Nephron (organoid): Measurements from ENCODE around the gene R3HDM2.

Experiments
- H3K27ac Mint-ChIP-seq, 3 experiments: 2 replicates each; pipeline ENCODE4 v1.8.0; 2020; ENCODE audit warnings: mixed read lengths in 3 of 3, mild to moderate bottlenecking in 2 of 3, moderate library complexity in 1 of 3
- H3K27me3 Mint-ChIP-seq: 2 replicates; pipeline ENCODE4 v1.8.0; 2021; ENCODE audit warnings: low read depth, mild to moderate bottlenecking, moderate library complexity, mixed read lengths
- H3K36me3 Mint-ChIP-seq: 2 replicates; pipeline ENCODE4 v1.8.0; 2020; ENCODE audit warnings: low read depth, mixed read lengths
- H3K4me1 Mint-ChIP-seq: 2 replicates; pipeline ENCODE4 v1.8.0; 2020; ENCODE audit warnings: mixed read lengths
- H3K4me3 Mint-ChIP-seq, 3 experiments: 2 replicates each; pipeline ENCODE4 v1.8.0; 2020; ENCODE audit warnings: mild to moderate bottlenecking in 3 of 3, mixed read lengths in 3 of 3, moderate library complexity in 2 of 3
- H3K9me3 Mint-ChIP-seq: 2 replicates; pipeline ENCODE4 v1.8.0; 2020; ENCODE audit warnings: mixed read lengths
- CTCF ChIP-seq, 3 experiments: fragments of 200-600 bp; sonication (generic); IDR thresholded peaks; one replicate each; pipeline ENCODE4 v1.5.0; 2021; ENCODE audit warnings: antibody characterized with exemption in 3 of 3; ENCODE audit not compliant: unreplicated experiment in 3 of 3

R3HDM2 gene

GRCh38 chr12:57233357-57234232, 197.2 kb downstream of the R3HDM2 start:
- Mint-ChIP-seq H3K27ac (peak overlapping the region in 1 of 3 experiments; percentile 14), H3K27me3 (peaks cover 42% of the 10 kb centered on the region), H3K4me1 (peaks cover 53% of the 10 kb centered on the region), H3K36me3 (peaks cover 27% of the 10 kb centered on the region), H3K4me3 (peak overlapping the region; percentile 19 to 67 (median 54)), H3K9me3 (no peaks in the 10 kb centered on the region)
- no peak for TF ChIP-seq CTCF (IDR thresholded peaks at IDR 0.05; ENCODE audit: unreplicated experiment in 3 of 3)

GRCh38 chr12:57232156-57232756, 198.6 kb downstream of the R3HDM2 start:
- H3K27me3 Mint-ChIP-seq = peaks cover 37% of the 10 kb centered on the region
- TF ChIP-seq CTCF (IDR thresholded peaks at IDR 0.05; ENCODE audit: unreplicated experiment in 3 of 3) = no peak
- H3K4me1 Mint-ChIP-seq = peaks cover 52% of the 10 kb centered on the region
- H3K27ac Mint-ChIP-seq = no peak overlapping the region
- H3K4me3 Mint-ChIP-seq = peak overlapping the region; percentile 96 to 99 (median 96)
- no peaks in the 10 kb centered on the region for H3K9me3 Mint-ChIP-seq
- H3K36me3 Mint-ChIP-seq = peaks cover 27% of the 10 kb centered on the region

GRCh38 chr12:57231276-57232021, 199.4 kb downstream of the R3HDM2 start:
- H3K27me3 Mint-ChIP-seq = peaks cover 36% of the 10 kb centered on the region
- no peak for TF ChIP-seq CTCF (IDR thresholded peaks at IDR 0.05; ENCODE audit: unreplicated experiment in 3 of 3)

GRCh38 chr12:57230381-57231155, 200.3 kb downstream of the R3HDM2 start:
- H3K4me3 Mint-ChIP-seq = peak overlapping the region; percentile 96 to 99 (median 96)
- H3K27me3 Mint-ChIP-seq = peaks cover 36% of the 10 kb centered on the region
- peaks cover 62% of the 10 kb centered on the region for H3K4me1 Mint-ChIP-seq
- no peaks in the 10 kb centered on the region for H3K9me3 Mint-ChIP-seq
- no peak for TF ChIP-seq CTCF (IDR thresholded peaks at IDR 0.05; ENCODE audit: unreplicated experiment in 3 of 3)
- H3K27ac Mint-ChIP-seq = peak overlapping the region; percentile 89 to 97 (median 96)
- H3K36me3 Mint-ChIP-seq = peaks cover 27% of the 10 kb centered on the region

More at GRCh38 chr12:57231276-57232021, 199.4 kb downstream of the R3HDM2 start:
- H3K4me3 Mint-ChIP-seq = peak overlapping the region; percentile 96 to 99 (median 96)
- no peaks in the 10 kb centered on the region for H3K9me3 Mint-ChIP-seq
- H3K27ac Mint-ChIP-seq = no peak overlapping the region
- peaks cover 54% of the 10 kb centered on the region for H3K4me1 Mint-ChIP-seq
- H3K36me3 Mint-ChIP-seq = peaks cover 27% of the 10 kb centered on the region

- H3K9me3 Mint-ChIP-seq = no peaks in the 10 kb centered on the region
- peaks cover 61% of the 10 kb centered on the region for H3K4me1 Mint-ChIP-seq
- peaks cover 35% of the 10 kb centered on the region for H3K27me3 Mint-ChIP-seq
- H3K27ac Mint-ChIP-seq = peak within 1 kb of the TSS; percentile 89 to 97 (median 96)
- no peak for TF ChIP-seq CTCF (IDR thresholded peaks at IDR 0.05; ENCODE audit: unreplicated experiment in 3 of 3)
- H3K4me3 Mint-ChIP-seq = peak within 1 kb of the TSS; percentile 96 to 99 (median 96)
- peaks cover 27% of the 10 kb centered on the region for H3K36me3 Mint-ChIP-seq
Observed at GRCh38 chr12:57229634-57230380, 201.0 kb downstream of the R3HDM2 start, which contains the start of gene SHMT2. TSS of gene SHMT2 (plus strand) at chr12:57229711. CDS start at chr12:57229779, 68 bp downstream.
